GM23338 (cell line): Measurements from ENCODE around the gene CCDC80. TPM values are rescaled to one million over a fixed set of nuclear protein-coding genes. Genes with fewer than 3 reads are reported as not detected.

Experiments used
- ATAC-seq: fragments of 200-7000 bp; cut with Tn5 transposase; 3 replicates; pipeline ENCODE4 v1.9.1; 2020
- DNase-seq: peaks from one replicate; pipeline ENCODE4 v3.0.0-alpha.2; 2015; ENCODE audit warnings: low spot score
- H2AFZ ChIP-seq: fragments of 200-600 bp; sonication (generic); 2 replicates; pipeline ENCODE4 v1.8.0; 2016; ENCODE audit warnings: antibody characterized with exemption, mild to moderate bottlenecking, moderate library complexity
- H3F3A ChIP-seq: fragments of 200-600 bp; sonication (generic); replicated peaks from 2 replicates; pipeline ENCODE4 v1.8.0; 2017; ENCODE audit warnings: antibody characterized with exemption, mixed run types, low read depth
- H3K27ac ChIP-seq: fragments of 200-600 bp; sonication (generic); 2 replicates; pipeline ENCODE4 v1.6.1; 2016; ENCODE audit warnings: low read depth
- H3K27me3 ChIP-seq: fragments of 200-600 bp; sonication (generic); 2 replicates; pipeline ENCODE4 v1.8.0; 2016; ENCODE audit warnings: mild to moderate bottlenecking, mixed run types, moderate library complexity; ENCODE audit not compliant: insufficient read depth
- H3K36me3 ChIP-seq: fragments of 200-600 bp; sonication (generic); 2 replicates; pipeline ENCODE4 v1.8.0; 2016; ENCODE audit warnings: mild to moderate bottlenecking; ENCODE audit not compliant: insufficient read depth
- H3K4me1 ChIP-seq: fragments of 200-600 bp; sonication (generic); 2 replicates; pipeline ENCODE4 v1.8.0; 2016; ENCODE audit warnings: mild to moderate bottlenecking, moderate library complexity; ENCODE audit not compliant: insufficient read depth
- H3K4me2 ChIP-seq: fragments of 200-600 bp; sonication (generic); 2 replicates; pipeline ENCODE4 v1.7.1; 2017; ENCODE audit warnings: mixed run types
- H3K4me3 ChIP-seq: fragments of 200-600 bp; sonication (generic); 2 replicates; pipeline ENCODE4 v1.6.1; 2016; ENCODE audit warnings: mixed run types
- H3K79me2 ChIP-seq: fragments of 200-600 bp; sonication (generic); replicated peaks from 2 replicates; pipeline ENCODE4 v1.8.0; 2017; ENCODE audit warnings: mild to moderate bottlenecking; ENCODE audit not compliant: insufficient read depth
- H3K9me2 ChIP-seq: fragments of 200-600 bp; sonication (generic); 2 replicates; pipeline ENCODE4 v1.8.0; 2017; ENCODE audit not compliant: insufficient read depth
- H4K20me1 ChIP-seq: fragments of 200-600 bp; sonication (generic); replicated peaks from 2 replicates; pipeline ENCODE4 v1.8.0; 2017; ENCODE audit warnings: mild to moderate bottlenecking; ENCODE audit not compliant: insufficient read depth
- H3K27ac Mint-ChIP-seq: 2 replicates; pipeline ENCODE4 v1.8.0; 2020; ENCODE audit warnings: inconsistent platforms, mild to moderate bottlenecking, moderate library complexity, mixed read lengths
- H3K27me3 Mint-ChIP-seq: 3 replicates; pipeline ENCODE4 v1.8.0; 2022; ENCODE audit warnings: low read depth, mild to moderate bottlenecking, moderate library complexity, mixed read lengths, inconsistent platforms; ENCODE audit not compliant: insufficient read depth, poor library complexity
- H3K36me3 Mint-ChIP-seq: 3 replicates; pipeline ENCODE4 v1.8.0; 2021; ENCODE audit warnings: low read depth, mild to moderate bottlenecking, inconsistent platforms, moderate library complexity, mixed read lengths
- H3K4me1 Mint-ChIP-seq: 3 replicates; pipeline ENCODE4 v1.8.0; 2020; ENCODE audit warnings: mild to moderate bottlenecking, inconsistent platforms, mixed read lengths
- H3K4me3 Mint-ChIP-seq: 3 replicates; pipeline ENCODE4 v1.8.0; 2021; ENCODE audit warnings: moderate library complexity, mild to moderate bottlenecking, inconsistent platforms, mixed read lengths
- H3K9me3 Mint-ChIP-seq: 3 replicates; pipeline ENCODE4 v1.8.0; 2020; ENCODE audit warnings: moderate library complexity, mild to moderate bottlenecking, inconsistent platforms, mixed read lengths
- CREB1 ChIP-seq: fragments of 250-450 bp; sonication (Bioruptor Pico); IDR thresholded peaks from 2 replicates; pipeline ENCODE4 v1.5.0; 2020; ENCODE audit warnings: low read depth, mild to moderate bottlenecking, moderate library complexity
- CTCF ChIP-seq, 2 experiments: fragments of 200-600 bp in 1 of 2; sonication (generic) in 1 of 2; conservative IDR thresholded peaks; 2 replicates each; pipeline versions ENCODE4 v1.5.1 to v1.6.1; 2016 to 2017; ENCODE audit warnings: antibody characterized with exemption in 2 of 2, low read depth in 2 of 2, mild to moderate bottlenecking in 2 of 2, moderate library complexity in 1 of 2
- ETS1 ChIP-seq: IDR thresholded peaks from 2 replicates; pipeline ENCODE4 v1.6.1; 2016; ENCODE audit warnings: antibody characterized with exemption
- EZH2 ChIP-seq: fragments of 200-600 bp; sonication (generic); IDR thresholded peaks from one replicate; pipeline ENCODE4 v1.8.0; 2017; ENCODE audit warnings: antibody characterized with exemption, mild to moderate bottlenecking, low read depth; ENCODE audit not compliant: unreplicated experiment
- JUNB ChIP-seq: IDR thresholded peaks from one replicate; pipeline ENCODE4 v1.6.1; 2016; ENCODE audit warnings: antibody characterized with exemption; ENCODE audit not compliant: unreplicated experiment
- NANOG ChIP-seq: IDR thresholded peaks from 2 replicates; pipeline ENCODE4 v1.6.1; 2016; ENCODE audit warnings: antibody characterized with exemption, borderline replicate concordance
- POLR2AphosphoS5 ChIP-seq: IDR thresholded peaks from 2 replicates; pipeline ENCODE4 v1.6.1; 2016; ENCODE audit warnings: antibody characterized with exemption, low read depth
- REST ChIP-seq: IDR thresholded peaks from one replicate; pipeline ENCODE4 v1.6.1; 2018; ENCODE audit warnings: antibody characterized with exemption; ENCODE audit not compliant: unreplicated experiment
- ZNF114 ChIP-seq: fragments of 250-450 bp; sonication (Bioruptor Pico); IDR thresholded peaks from 2 replicates; pipeline ENCODE4 v1.5.0; 2020; ENCODE audit warnings: mild to moderate bottlenecking, moderate library complexity
- ZNF331 ChIP-seq: fragments of 250-450 bp; sonication (Bioruptor Pico); IDR thresholded peaks from 2 replicates; pipeline ENCODE4 v1.5.0; 2020; ENCODE audit warnings: low read depth, mild to moderate bottlenecking, moderate library complexity
- ZNF462 ChIP-seq: fragments of 250-450 bp; sonication (Bioruptor Pico); IDR thresholded peaks from 2 replicates; pipeline ENCODE4 v1.5.0; 2020; ENCODE audit warnings: mild to moderate bottlenecking, moderate library complexity
- polyA plus RNA-seq: library from polyadenylated mRNA; unstranded; fragments of >200 nt; fragmentation: Nextera tagmentation; extraction: Ambion mirVana; gene quantifications from 2 replicates; pipeline ENCODE4 v1.2.1, GENCODE V29; 2016
- total RNA-seq: library from RNA; depleted of rRNA; stranded (reverse); fragments of >200 nt; shearing (Covaris generic); gene quantifications from 2 replicates; pipeline ENCODE4 v1.2.3, GENCODE V29; 2014

Gene CCDC80
- total and polyA plus RNA-seq, 2 experiments from 2014 or later: 5.4 to 6.7 TPM

- Histone ChIP-seq H3K4me2 (peak overlapping the region; percentile 53), H2AFZ (no peak overlapping the region), H3K27me3 (no peaks in the 10 kb centered on the region), H3K4me3 (peak overlapping the region; percentile 4; the same call in 1 of the 2 replicates), H4K20me1 (no peaks in the 10 kb centered on the region), H3F3A (no peaks in the 10 kb centered on the region), H3K27ac (peak overlapping the region; percentile 64), H3K9me2 (no peaks in the 10 kb centered on the region; the same call in 1 of the 2 replicates), H3K4me1 (peaks cover 66% of the 10 kb centered on the region), H3K79me2 (no peaks in the 10 kb centered on the region), H3K36me3 (no peaks in the 10 kb centered on the region)
- TF ChIP-seq REST (no peak), POLR2AphosphoS5 (no peak), CTCF (conservative IDR thresholded peaks at IDR 0.05; ENCODE audit: low read depth in 2 of 2) (no peak), ZNF114 (no peak), JUNB (no peak), CREB1 (CRISPR knock-in tag) (no peak), ZNF462 (CRISPR knock-in tag) (no peak), EZH2 (no peak), ETS1 (no peak), ZNF331 (CRISPR knock-in tag) (no peak), NANOG (no peak)
- Mint-ChIP-seq H3K27me3 (no peaks in the 10 kb centered on the region), H3K36me3 (0 out of 3 replicates have a peak, but pooled peaks cover under 1% of the 10 kb centered on the region), H3K4me3 (peak overlapping the region; percentile 12; the same call in 1 of the 3 replicates), H3K27ac (peak overlapping the region; percentile 11; the same call in 1 of the 2 replicates), H3K4me1 (peaks cover 61% of the 10 kb centered on the region), H3K9me3 (no peaks in the 10 kb centered on the region)
- DNase-seq (no peak), ATAC-seq (peak; percentile 16; the same call in 2 of the 3 replicates)
These were observed 7.2 kb downstream of the CCDC80 start for GRCh38 chr3:112633757-112634156.
